ENCODE measurements around the gene MEI1. TPM values are rescaled to one million over a fixed set of nuclear protein-coding genes. Genes with fewer than 3 reads are reported as not detected.
"Not testable (repeated sequence)": the region's sequence is repeated elsewhere in the genome, so short reads cannot be mapped to it uniquely, and the experiment has no call there.

Gene MEI1
- total RNA-seq, 1 donor from 2014 or later: 28.9 TPM

DNA sequence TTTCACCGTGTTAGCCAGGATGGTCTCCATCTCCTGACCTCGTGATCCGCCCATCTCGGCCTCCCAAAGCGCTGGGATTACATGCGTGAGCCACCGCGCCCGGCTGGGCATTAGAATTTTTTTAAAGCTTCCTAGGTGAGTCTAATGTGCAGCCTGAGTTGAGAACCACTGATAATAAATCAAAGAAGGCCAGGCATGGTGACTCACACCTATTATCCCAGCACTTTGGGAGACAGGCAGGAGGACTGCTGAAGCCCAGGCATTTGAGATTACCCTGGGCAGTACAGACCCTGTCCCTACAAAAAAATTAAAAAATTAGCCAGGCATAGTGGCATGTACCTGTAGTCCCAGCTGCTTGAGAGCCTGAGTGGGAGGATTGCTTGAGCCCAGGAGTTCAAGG, 13.7 kb downstream of the MEI1 start:
- ChIA-PET POLR2A (interaction anchor here (0.7 to 1.3 kb wide), 3 partner anchors 23 to 120 kb away, joined by 3 to 7 read pairs (median 7); partner anchors contain the start of genes CCDC134 and SREBF2), CTCF (no interaction called here)
- no peaks in the 10 kb centered on the region for H3K27me3 Mint-ChIP-seq
- no peak for DNase-seq
- no peaks in the 10 kb centered on the region for H3K4me1 Mint-ChIP-seq
- H3K27ac Mint-ChIP-seq: no peak overlapping the region
- no peak for ATAC-seq (ENCODE audit: low read depth)
- TF ChIP-seq, protein P1, sequence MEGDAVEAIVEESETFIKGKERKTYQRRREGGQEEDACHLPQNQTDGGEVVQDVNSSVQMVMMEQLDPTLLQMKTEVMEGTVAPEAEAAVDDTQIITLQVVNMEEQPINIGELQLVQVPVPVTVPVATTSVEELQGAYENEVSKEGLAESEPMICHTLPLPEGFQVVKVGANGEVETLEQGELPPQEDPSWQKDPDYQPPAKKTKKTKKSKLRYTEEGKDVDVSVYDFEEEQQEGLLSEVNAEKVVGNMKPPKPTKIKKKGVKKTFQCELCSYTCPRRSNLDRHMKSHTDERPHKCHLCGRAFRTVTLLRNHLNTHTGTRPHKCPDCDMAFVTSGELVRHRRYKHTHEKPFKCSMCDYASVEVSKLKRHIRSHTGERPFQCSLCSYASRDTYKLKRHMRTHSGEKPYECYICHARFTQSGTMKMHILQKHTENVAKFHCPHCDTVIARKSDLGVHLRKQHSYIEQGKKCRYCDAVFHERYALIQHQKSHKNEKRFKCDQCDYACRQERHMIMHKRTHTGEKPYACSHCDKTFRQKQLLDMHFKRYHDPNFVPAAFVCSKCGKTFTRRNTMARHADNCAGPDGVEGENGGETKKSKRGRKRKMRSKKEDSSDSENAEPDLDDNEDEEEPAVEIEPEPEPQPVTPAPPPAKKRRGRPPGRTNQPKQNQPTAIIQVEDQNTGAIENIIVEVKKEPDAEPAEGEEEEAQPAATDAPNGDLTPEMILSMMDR (IDR thresholded peaks at IDR 0.05): no peak
- no peak overlapping the region for H3K4me3 Mint-ChIP-seq
- intact Hi-C loops (cut with micrococcal nuclease): no loop called here
- H3K9me3 Mint-ChIP-seq: no peaks in the 10 kb centered on the region
- no peaks in the 10 kb centered on the region for H3K36me3 Mint-ChIP-seq (ENCODE audit: low read depth)

DNA sequence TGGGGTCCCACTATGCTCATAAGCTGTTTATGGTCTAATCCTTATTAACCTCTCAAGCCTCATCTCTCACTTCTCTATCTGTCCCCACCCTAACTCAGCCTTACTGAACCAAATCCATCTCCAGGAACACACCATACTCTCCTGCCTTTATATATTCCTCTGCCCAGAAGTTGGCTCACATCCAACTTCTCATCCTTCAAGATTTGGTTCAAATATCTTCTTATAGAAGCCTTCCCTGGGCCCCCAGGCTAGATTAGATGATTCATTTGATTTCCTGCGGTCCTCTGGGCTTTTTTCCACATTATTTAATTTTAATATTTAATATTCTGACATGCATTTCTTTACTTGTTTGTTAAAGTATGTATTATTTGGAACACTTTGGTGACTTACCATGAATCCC, 23.2 kb downstream of the MEI1 start:
- ATAC-seq (ENCODE audit: low read depth) (no peak), DNase-seq (no peak)
- H3K4me1 Mint-ChIP-seq: no peaks in the 10 kb centered on the region
- H3K9me3 Mint-ChIP-seq: no peaks in the 10 kb centered on the region
- TF ChIP-seq, protein P1 (IDR thresholded peaks at IDR 0.05): no peak
- no peak overlapping the region for H3K27ac Mint-ChIP-seq
- H3K27me3 Mint-ChIP-seq: peaks cover 5% of the 10 kb centered on the region
- POLR2A ChIA-PET: no interaction called here
- CTCF ChIA-PET: no interaction called here
- H3K36me3 Mint-ChIP-seq (ENCODE audit: low read depth): no peaks in the 10 kb centered on the region
- H3K4me3 Mint-ChIP-seq: no peak overlapping the region
- intact Hi-C loops (cut with micrococcal nuclease): no loop called here

DNA sequence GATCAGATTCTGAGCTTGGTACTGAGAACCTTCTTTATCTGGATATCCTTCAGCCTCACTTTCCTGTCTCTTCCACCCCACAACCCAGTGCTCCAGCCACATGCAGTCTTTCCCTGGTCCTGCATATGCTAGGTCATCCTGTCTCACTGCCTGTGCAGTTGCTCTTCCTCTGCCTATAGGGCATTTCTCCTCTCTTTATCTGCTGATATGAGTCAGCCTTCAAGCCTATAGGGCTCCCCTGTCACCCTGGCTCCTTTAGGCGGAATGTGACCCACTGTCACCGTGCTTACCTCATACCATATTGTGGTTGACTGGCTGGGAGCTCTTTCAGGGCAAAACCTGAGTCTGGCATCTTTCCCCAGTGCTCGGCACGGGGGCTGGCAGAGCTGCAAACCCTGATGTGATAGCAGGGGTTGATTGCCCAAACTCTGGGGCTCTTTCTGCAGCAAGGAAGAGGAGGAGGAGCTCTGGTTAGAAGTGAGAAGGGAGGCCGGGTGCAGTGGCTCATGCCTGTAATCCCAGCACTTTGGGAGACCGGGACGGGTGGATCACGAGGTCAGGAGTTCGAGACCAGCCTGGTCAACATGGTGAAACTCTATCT, 26.3 kb downstream of the MEI1 start:
- peaks cover 5% of the 10 kb centered on the region for H3K27me3 Mint-ChIP-seq
- H3K4me3 Mint-ChIP-seq: no peak overlapping the region
- no peak for DNase-seq
- intact Hi-C loops (cut with micrococcal nuclease): no loop called here
- H3K36me3 Mint-ChIP-seq (ENCODE audit: low read depth): no peaks in the 10 kb centered on the region
- CTCF ChIA-PET: no interaction called here
- ATAC-seq (ENCODE audit: low read depth): no peak
- TF ChIP-seq, protein P1 (IDR thresholded peaks at IDR 0.05): no peak
- no peaks in the 10 kb centered on the region for H3K4me1 Mint-ChIP-seq
- H3K9me3 Mint-ChIP-seq: no peaks in the 10 kb centered on the region
- H3K27ac Mint-ChIP-seq: no peak overlapping the region
- POLR2A ChIA-PET: no interaction called here

DNA sequence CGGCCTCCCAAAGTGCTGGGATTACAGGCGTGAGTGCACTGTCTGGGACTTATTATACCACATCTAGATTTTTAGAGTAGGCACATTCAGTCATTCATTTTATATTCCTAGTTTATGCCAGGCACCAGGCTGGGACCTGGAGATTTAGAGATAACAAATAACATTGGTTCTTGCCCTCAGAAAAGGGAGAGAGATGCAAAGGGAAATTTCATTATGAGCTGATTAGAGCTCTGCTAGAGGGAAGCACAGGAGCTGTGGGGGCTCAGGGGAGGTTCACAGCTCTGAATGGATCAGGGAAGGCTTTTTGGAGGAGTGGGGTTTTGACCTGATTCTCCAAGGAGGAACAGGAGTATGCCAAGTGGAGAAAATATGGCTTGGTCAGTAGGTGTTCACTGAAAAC, 32.3 kb downstream of the MEI1 start:
- Mint-ChIP-seq H3K4me3 (no peak overlapping the region), H3K4me1 (peaks cover 4% of the 10 kb centered on the region), H3K27me3 (no peaks in the 10 kb centered on the region), H3K9me3 (no peaks in the 10 kb centered on the region), H3K27ac (no peak overlapping the region), H3K36me3 (ENCODE audit: low read depth) (no peaks in the 10 kb centered on the region)
- ChIA-PET CTCF (no interaction called here), POLR2A (interaction anchor here (0.6 kb wide), 1 partner anchor 45 kb away, joined by 3 read pairs; no protein-coding TSS in a partner anchor)
- DNase-seq (no peak), ATAC-seq (ENCODE audit: low read depth) (no peak)
- TF ChIP-seq, protein P1 (IDR thresholded peaks at IDR 0.05): no peak
- intact Hi-C loops (cut with micrococcal nuclease): no loop called here

DNA sequence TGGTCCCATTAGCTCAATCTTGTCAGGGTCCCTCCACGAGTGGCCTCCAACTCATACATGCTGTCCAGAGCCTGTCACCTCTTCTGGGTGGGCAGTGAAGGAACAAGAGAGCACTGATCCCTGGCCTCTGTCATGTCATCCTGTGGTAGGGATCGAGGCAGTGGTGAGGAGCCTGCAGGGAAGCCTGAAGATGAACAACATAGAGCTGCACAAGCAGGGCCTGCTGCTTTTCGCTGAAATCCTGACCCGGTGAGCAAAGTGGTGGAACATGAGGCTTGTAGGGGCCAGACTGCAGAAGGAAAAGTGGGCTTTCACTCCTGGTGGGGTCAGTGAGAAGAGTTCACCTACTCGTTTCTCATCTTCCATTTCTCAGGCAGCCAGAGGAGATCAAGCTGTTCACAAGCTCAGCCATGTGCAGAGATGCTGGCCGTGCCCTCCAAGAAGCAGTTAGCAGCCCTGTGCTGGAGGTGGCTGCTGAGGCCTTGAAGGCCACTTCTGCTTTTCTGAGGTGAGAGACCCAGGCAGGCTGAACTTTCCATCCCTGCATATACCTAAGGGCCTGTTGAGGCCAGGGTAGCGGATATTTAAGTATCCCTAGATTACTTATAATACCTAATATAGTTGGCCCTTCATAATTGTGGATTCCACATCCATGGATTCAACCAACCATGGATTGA, 32.9 kb downstream of the MEI1 start:
- ChIA-PET POLR2A (interaction anchor here (0.6 to 0.7 kb wide), 4 partner anchors 45 to 338 kb away, joined by 3 to 8 read pairs (median 6); no protein-coding TSS in a partner anchor), CTCF (no interaction called here)
- no peaks in the 10 kb centered on the region for H3K9me3 Mint-ChIP-seq
- no peak overlapping the region for H3K27ac Mint-ChIP-seq
- no peaks in the 10 kb centered on the region for H3K36me3 Mint-ChIP-seq (ENCODE audit: low read depth)
- no peaks in the 10 kb centered on the region for H3K27me3 Mint-ChIP-seq
- ATAC-seq (ENCODE audit: low read depth) (peak; percentile 86), DNase-seq (no peak)
- H3K4me3 Mint-ChIP-seq: no peak overlapping the region
- TF ChIP-seq, protein P1 (IDR thresholded peaks at IDR 0.05): no peak
- intact Hi-C loops (cut with micrococcal nuclease): no loop called here
- peaks cover 4% of the 10 kb centered on the region for H3K4me1 Mint-ChIP-seq

DNA sequence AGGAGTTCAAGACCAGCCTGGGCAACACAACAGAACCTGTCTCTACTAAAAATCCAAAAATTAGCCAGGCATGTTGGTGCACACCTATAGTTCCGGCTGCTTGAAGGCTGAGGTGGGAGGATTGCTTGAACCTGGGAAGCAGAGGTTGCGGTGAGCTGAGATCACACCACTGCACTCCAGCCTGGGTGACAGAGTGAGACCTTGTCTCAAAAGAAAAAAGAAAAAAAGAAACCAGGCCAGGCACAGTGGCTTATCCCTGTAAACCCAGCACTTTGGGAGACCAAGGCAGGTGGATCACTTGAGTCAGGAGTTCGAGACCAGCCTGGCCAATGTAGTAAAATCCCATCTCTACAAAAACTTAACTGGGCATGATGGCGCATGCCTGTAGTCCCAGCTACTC, 33.9 kb downstream of the MEI1 start:
- H3K4me3 Mint-ChIP-seq; H3K9me3 Mint-ChIP-seq; H3K27me3 Mint-ChIP-seq; DNase-seq; H3K27ac Mint-ChIP-seq; CTCF ChIA-PET; H3K36me3 Mint-ChIP-seq (ENCODE audit: low read depth); H3K4me1 Mint-ChIP-seq; intact Hi-C loops (cut with micrococcal nuclease); ATAC-seq (ENCODE audit: low read depth): not testable (repeated sequence)
- POLR2A ChIA-PET: interaction anchor here (0.7 kb wide), 3 partner anchors 46 to 337 kb away, joined by 5 to 8 read pairs (median 6); no protein-coding TSS in a partner anchor

All from activated B cell treated with CpG ODN at 0.5 μM for 24 hours (primary cell).